Hair follicle dermal papilla cell (primary cell): ENCODE measurements around the gene CAMLG. TPM values are rescaled to one million over a fixed set of nuclear protein-coding genes. Genes with fewer than 3 reads are reported as not detected.

Source experiments
- small RNA-seq: library from RNA; depleted of rRNA; stranded (forward); fragments of <200 nt; gene quantifications from one replicate; pipeline ENCODE3, GENCODE V24; 2012
- total RNA-seq: library from RNA; depleted of rRNA; stranded (reverse); fragments of >200 nt; gene quantifications from 2 replicates; pipeline ENCODE4 v1.2.3, GENCODE V29; 2012

The CAMLG gene
- 29.0 and 35.0 TPM in 2 replicates for total RNA-seq

GRCh38 chr5:134738133-134738962 lies at the start of gene CAMLG:
TSS of gene CAMLG (plus strand) at chr5:134738548. CDS start at chr5:134738621, 73 bp downstream.

GRCh38 chr5:134758504-134759341 lies 20.4 kb downstream of the CAMLG start, which contains the start of gene DDX46:
TSS of gene DDX46 (plus strand) at chr5:134758779. CDS start at chr5:134758939, 160 bp downstream.

Small RNA genes lying within 50 kb of the gene (small RNA-seq; reads per million reads assigned to genes)
- gene RNU6-1164P = not detected
- not detected for gene RNU6-757P

Other genes with a start within 250 kb of the CAMLG start
- 29.6 and 34.2 TPM in 2 replicates for gene JADE2, start 212.9 kb upstream of the CAMLG start, total RNA-seq
- 43.1 and 45.9 TPM in 2 replicates for gene SAR1B, start 105.7 kb upstream of the CAMLG start, total RNA-seq
- gene SEC24A, start 89.8 kb upstream of the CAMLG start, total RNA-seq = 36.6 and 45.6 TPM in 2 replicates
- 13.8 and 19.3 TPM in 2 replicates for gene DDX46, start 20.2 kb downstream of the CAMLG start, total RNA-seq
- gene C5orf24, start 107.4 kb downstream of the CAMLG start, total RNA-seq = 40.0 and 53.7 TPM in 2 replicates
- gene TXNDC15, start 135.8 kb downstream of the CAMLG start, total RNA-seq = 113 and 128 TPM in 2 replicates
- 5.3 and 5.7 TPM in 2 replicates for gene PCBD2, start 166.6 kb downstream of the CAMLG start, total RNA-seq
- not detected in 2 replicates for gene CATSPER3, start 229.4 kb downstream of the CAMLG start, total RNA-seq